HepG2 (cell line): ENCODE measurements around the gene TUFM. TPM values are rescaled to one million over a fixed set of nuclear protein-coding genes. Genes with fewer than 3 reads are reported as not detected.

Source experiments
- AHR ChIP-seq: IDR thresholded peaks from 2 replicates; pipeline ENCODE4 v1.6.1; 2018; ENCODE audit warnings: missing genetic modification reagents, missing compliant biosample characterization
- ERF ChIP-seq: IDR thresholded peaks from 2 replicates; pipeline ENCODE4 v1.6.1; 2018; ENCODE audit warnings: missing biosample characterization, missing genetic modification reagents
- FOSL2 ChIP-seq: sonication (generic); formaldehyde crosslinking; IDR thresholded peaks from 2 replicates; pipeline ENCODE4 v1.4.0; 2020; ENCODE audit warnings: missing genetic modification reagents
- FOXC1 ChIP-seq: sonication (generic); formaldehyde crosslinking; IDR thresholded peaks from 2 replicates; pipeline ENCODE4 v1.8.0; 2022; ENCODE audit warnings: mild to moderate bottlenecking, missing genetic modification reagents, borderline replicate concordance
- FOXK1 ChIP-seq: sonication (generic); formaldehyde crosslinking; IDR thresholded peaks from 2 replicates; pipeline ENCODE4 v1.4.0; 2020; ENCODE audit warnings: low read depth, missing genetic modification reagents, borderline replicate concordance
- KDM4B ChIP-seq: sonication (generic); formaldehyde crosslinking; IDR thresholded peaks from 2 replicates; pipeline ENCODE4 v1.4.0; 2020; ENCODE audit warnings: missing genetic modification reagents
- MYC ChIP-seq: sonication (generic); formaldehyde crosslinking; IDR thresholded peaks from 2 replicates; pipeline ENCODE4 v1.9.0; 2021; ENCODE audit warnings: missing genetic modification reagents, borderline replicate concordance
- NKX3-1 ChIP-seq: sonication (generic); formaldehyde crosslinking; IDR thresholded peaks from 2 replicates; pipeline ENCODE4 v1.5.0; 2020; ENCODE audit warnings: missing genetic modification reagents
- ZBTB3 ChIP-seq: sonication (generic); formaldehyde crosslinking; IDR thresholded peaks from 2 replicates; pipeline ENCODE4 v1.4.0; 2020; ENCODE audit warnings: low read depth, mild to moderate bottlenecking, moderate library complexity, missing genetic modification reagents, borderline replicate concordance
- ZBTB7A ChIP-seq: sonication (generic); formaldehyde crosslinking; IDR thresholded peaks from 2 replicates; pipeline ENCODE4 v1.8.0; 2022; ENCODE audit warnings: mild to moderate bottlenecking, missing genetic modification reagents
- ZNF17 ChIP-seq: sonication (generic); formaldehyde crosslinking; IDR thresholded peaks from 2 replicates; pipeline ENCODE4 v1.5.0; 2020; ENCODE audit warnings: mild to moderate bottlenecking, missing genetic modification reagents
- ZNF235 ChIP-seq: sonication (generic); formaldehyde crosslinking; IDR thresholded peaks from 2 replicates; pipeline ENCODE4 v1.8.1; 2023; ENCODE audit warnings: mild to moderate bottlenecking, missing genetic modification reagents, borderline replicate concordance
- ZNF251 ChIP-seq: sonication (generic); formaldehyde crosslinking; IDR thresholded peaks from 2 replicates; pipeline ENCODE4 v1.9.0; 2021; ENCODE audit warnings: mild to moderate bottlenecking, missing genetic modification reagents
- ZNF34 ChIP-seq: sonication (generic); formaldehyde crosslinking; IDR thresholded peaks from 2 replicates; pipeline ENCODE4 v1.4.0; 2020; ENCODE audit warnings: mild to moderate bottlenecking, missing genetic modification reagents, borderline replicate concordance
- ZNF510 ChIP-seq: sonication (generic); formaldehyde crosslinking; IDR thresholded peaks from 2 replicates; pipeline ENCODE4 v1.4.0; 2020; ENCODE audit warnings: low read depth, mild to moderate bottlenecking, missing genetic modification reagents
- ZNF607 ChIP-seq: sonication (generic); formaldehyde crosslinking; IDR thresholded peaks from 2 replicates; pipeline ENCODE4 v1.5.1; 2020; ENCODE audit warnings: missing genetic modification reagents, mild to moderate bottlenecking, borderline replicate concordance
- polyA plus RNA-seq, 8 experiments: library from polyadenylated mRNA; depleted of rRNA in 3 of 8; stranded (reverse) in 7 of 8; unstranded in 1 of 8; fragments of >200 nt; fragmentation: Illumina TruSeq in 4 of 8; extraction: Trizol in 4 of 8; gene quantifications; 2 replicates each; pipeline versions ENCODE4 v1.2.1 to v1.2.3, GENCODE V29; 2011 to 2016; ENCODE audit warnings: low read depth in 4 of 8, missing spikeins in 1 of 8, mixed read lengths in 1 of 8; ENCODE audit not compliant: insufficient read depth in 1 of 8
- total RNA-seq, 5 experiments: library from RNA; depleted of rRNA; stranded (reverse); fragments of >200 nt; fragmentation: Illumina TruSeq; extraction: Trizol; gene quantifications; 2 replicates each; pipeline ENCODE4 v1.2.3, GENCODE V29; 2016; ENCODE audit warnings: low read depth in 1 of 5
- TF ChIP-seq, protein P1 (sequence below): sonication (generic); formaldehyde crosslinking; IDR thresholded peaks from 2 replicates; pipeline ENCODE4 v1.5.1; 2020; ENCODE audit warnings: missing genetic modification reagents, mild to moderate bottlenecking, borderline replicate concordance
- TF ChIP-seq, protein P2 (sequence below): IDR thresholded peaks from 2 replicates; pipeline ENCODE4 v1.6.1; 2016; ENCODE audit warnings: control low read depth
- TF ChIP-seq, protein P3 (sequence below): sonication (generic); formaldehyde crosslinking; IDR thresholded peaks from 2 replicates; pipeline ENCODE4 v1.4.0; 2020; ENCODE audit warnings: missing genetic modification reagents, borderline replicate concordance
- TF ChIP-seq, protein P4 (sequence below): sonication (generic); formaldehyde crosslinking; IDR thresholded peaks from 2 replicates; pipeline ENCODE4 v1.5.1; 2020; ENCODE audit warnings: missing genetic modification reagents, mild to moderate bottlenecking, borderline replicate concordance

TUFM gene
- total and polyA plus RNA-seq, 2 of the 13 experiments (the other 11 are each of a cell fraction or from before 2014, with no cell fraction given): 206 to 298 TPM

DNA sequence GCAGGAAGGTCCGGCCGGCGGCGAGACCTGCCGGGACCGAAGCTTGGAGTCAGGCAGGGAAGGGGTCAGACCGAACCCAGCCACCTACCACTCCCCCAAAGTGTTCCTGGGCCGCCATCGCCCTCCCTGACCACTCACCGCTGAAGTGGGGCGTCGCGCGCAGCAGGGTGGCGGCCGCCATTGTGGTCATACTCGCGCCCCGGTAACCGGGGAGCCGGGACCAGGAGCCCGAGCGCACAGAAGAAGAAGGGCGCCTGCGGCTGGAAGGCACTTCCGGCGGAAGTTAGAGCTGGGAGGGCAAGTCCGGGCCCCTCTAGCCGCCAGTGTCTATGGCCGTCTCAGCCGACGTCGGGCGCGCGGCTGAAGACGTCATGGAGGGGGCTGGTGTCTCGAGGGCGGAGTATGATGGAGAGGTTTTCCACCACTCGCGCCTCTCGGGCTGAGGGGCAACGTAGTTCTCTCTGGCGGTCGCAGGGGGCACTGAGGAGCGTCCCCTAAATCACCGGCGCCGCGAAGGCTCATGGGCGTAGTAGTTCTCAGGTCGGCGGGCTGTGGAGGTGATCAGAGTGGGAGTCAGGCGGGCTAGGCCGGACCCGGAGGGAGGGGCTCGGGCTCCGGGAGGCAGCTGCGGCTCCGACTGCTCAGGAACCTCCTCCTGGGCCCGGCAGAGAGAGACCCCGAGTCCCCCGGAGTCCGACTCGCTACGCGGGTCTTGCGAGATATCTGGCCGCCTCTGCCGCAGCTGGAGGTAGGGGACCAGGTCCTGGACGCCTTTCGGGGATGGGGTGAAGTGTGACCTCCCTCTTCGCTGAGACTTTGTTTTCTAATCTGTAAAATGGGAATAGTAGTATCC, at the start of gene TUFM (continued):
- TF ChIP-seq, protein P1, sequence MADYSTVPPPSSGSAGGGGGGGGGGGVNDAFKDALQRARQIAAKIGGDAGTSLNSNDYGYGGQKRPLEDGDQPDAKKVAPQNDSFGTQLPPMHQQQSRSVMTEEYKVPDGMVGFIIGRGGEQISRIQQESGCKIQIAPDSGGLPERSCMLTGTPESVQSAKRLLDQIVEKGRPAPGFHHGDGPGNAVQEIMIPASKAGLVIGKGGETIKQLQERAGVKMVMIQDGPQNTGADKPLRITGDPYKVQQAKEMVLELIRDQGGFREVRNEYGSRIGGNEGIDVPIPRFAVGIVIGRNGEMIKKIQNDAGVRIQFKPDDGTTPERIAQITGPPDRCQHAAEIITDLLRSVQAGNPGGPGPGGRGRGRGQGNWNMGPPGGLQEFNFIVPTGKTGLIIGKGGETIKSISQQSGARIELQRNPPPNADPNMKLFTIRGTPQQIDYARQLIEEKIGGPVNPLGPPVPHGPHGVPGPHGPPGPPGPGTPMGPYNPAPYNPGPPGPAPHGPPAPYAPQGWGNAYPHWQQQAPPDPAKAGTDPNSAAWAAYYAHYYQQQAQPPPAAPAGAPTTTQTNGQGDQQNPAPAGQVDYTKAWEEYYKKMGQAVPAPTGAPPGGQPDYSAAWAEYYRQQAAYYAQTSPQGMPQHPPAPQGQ: peak; percentile 91; the same call in 1 of the 2 replicates
- peak; percentile 70; the same call in 1 of the 2 replicates for TF ChIP-seq FOSL2 (CRISPR knock-in tag)
- no peak for TF ChIP-seq ZNF251 (CRISPR knock-in tag)
- TF ChIP-seq ZNF607 (CRISPR knock-in tag): peak; percentile 69; the same call in 1 of the 2 replicates
- TF ChIP-seq, protein P2, sequence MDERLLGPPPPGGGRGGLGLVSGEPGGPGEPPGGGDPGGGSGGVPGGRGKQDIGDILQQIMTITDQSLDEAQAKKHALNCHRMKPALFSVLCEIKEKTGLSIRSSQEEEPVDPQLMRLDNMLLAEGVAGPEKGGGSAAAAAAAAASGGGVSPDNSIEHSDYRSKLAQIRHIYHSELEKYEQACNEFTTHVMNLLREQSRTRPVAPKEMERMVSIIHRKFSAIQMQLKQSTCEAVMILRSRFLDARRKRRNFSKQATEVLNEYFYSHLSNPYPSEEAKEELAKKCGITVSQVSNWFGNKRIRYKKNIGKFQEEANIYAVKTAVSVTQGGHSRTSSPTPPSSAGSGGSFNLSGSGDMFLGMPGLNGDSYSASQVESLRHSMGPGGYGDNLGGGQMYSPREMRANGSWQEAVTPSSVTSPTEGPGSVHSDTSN (CRISPR knock-in tag): peak; percentile 56
- TF ChIP-seq ZNF235: peak; percentile 94; the same call in 1 of the 2 replicates
- TF ChIP-seq MYC: peak; percentile 95
- TF ChIP-seq ZNF34 (CRISPR knock-in tag): 0 out of 2 replicates have a peak, but pooled peaks have one; percentile 38
- peak; percentile 95 for TF ChIP-seq FOXK1 (CRISPR knock-in tag)
- TF ChIP-seq ZNF510 (CRISPR knock-in tag): peak; percentile 37; the same call in 1 of the 2 replicates
- TF ChIP-seq AHR (CRISPR knock-in tag): no peak; the same call in 1 of the 2 replicates
- no peak; the same call in none of the 2 replicates for TF ChIP-seq KDM4B (CRISPR knock-in tag)
- no peak for TF ChIP-seq ZBTB3
- TF ChIP-seq ZBTB7A (CRISPR knock-in tag): peak; percentile 81
- TF ChIP-seq, protein P3, sequence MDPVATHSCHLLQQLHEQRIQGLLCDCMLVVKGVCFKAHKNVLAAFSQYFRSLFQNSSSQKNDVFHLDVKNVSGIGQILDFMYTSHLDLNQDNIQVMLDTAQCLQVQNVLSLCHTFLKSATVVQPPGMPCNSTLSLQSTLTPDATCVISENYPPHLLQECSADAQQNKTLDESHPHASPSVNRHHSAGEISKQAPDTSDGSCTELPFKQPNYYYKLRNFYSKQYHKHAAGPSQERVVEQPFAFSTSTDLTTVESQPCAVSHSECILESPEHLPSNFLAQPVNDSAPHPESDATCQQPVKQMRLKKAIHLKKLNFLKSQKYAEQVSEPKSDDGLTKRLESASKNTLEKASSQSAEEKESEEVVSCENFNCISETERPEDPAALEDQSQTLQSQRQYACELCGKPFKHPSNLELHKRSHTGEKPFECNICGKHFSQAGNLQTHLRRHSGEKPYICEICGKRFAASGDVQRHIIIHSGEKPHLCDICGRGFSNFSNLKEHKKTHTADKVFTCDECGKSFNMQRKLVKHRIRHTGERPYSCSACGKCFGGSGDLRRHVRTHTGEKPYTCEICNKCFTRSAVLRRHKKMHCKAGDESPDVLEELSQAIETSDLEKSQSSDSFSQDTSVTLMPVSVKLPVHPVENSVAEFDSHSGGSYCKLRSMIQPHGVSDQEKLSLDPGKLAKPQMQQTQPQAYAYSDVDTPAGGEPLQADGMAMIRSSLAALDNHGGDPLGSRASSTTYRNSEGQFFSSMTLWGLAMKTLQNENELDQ (CRISPR knock-in tag): no peak
- peak; percentile 96 for TF ChIP-seq ERF (CRISPR knock-in tag)
- peak; percentile 34 for TF ChIP-seq NKX3-1 (CRISPR knock-in tag)
- no peak for TF ChIP-seq ZNF17 (CRISPR knock-in tag)
- TF ChIP-seq FOXC1 (CRISPR knock-in tag): peak; percentile 73
- TF ChIP-seq, protein P4, sequence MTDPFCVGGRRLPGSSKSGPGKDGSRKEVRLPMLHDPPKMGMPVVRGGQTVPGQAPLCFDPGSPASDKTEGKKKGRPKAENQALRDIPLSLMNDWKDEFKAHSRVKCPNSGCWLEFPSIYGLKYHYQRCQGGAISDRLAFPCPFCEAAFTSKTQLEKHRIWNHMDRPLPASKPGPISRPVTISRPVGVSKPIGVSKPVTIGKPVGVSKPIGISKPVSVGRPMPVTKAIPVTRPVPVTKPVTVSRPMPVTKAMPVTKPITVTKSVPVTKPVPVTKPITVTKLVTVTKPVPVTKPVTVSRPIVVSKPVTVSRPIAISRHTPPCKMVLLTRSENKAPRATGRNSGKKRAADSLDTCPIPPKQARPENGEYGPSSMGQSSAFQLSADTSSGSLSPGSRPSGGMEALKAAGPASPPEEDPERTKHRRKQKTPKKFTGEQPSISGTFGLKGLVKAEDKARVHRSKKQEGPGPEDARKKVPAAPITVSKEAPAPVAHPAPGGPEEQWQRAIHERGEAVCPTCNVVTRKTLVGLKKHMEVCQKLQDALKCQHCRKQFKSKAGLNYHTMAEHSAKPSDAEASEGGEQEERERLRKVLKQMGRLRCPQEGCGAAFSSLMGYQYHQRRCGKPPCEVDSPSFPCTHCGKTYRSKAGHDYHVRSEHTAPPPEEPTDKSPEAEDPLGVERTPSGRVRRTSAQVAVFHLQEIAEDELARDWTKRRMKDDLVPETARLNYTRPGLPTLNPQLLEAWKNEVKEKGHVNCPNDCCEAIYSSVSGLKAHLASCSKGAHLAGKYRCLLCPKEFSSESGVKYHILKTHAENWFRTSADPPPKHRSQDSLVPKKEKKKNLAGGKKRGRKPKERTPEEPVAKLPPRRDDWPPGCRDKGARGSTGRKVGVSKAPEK (CRISPR knock-in tag): no peak
